Left renal cortex interstitium (tissue), 4 donors: ENCODE measurements around the gene ERBB4. TPM values are rescaled to one million over a fixed set of nuclear protein-coding genes. Genes with fewer than 3 reads are reported as not detected.

Source experiments
- DNase-seq, 4 donors: peaks; one replicate each; pipeline ENCODE4 v3.0.0-alpha.2; 2013; ENCODE audit warnings: low read depth in 4 of 4, low spot score in 2 of 4, missing footprints in 1 of 4
- polyA plus RNA-seq, 4 donors: library from polyadenylated mRNA; unstranded; fragments of 120-200 nt; gene quantifications; one replicate each; pipeline ENCODE4 v1.2.1, GENCODE V29; 2013; ENCODE audit not compliant: insufficient read length in 4 of 4

The ERBB4 gene
- polyA plus RNA-seq, 4 donors: 34.7 to 59.5 (median 45.5) TPM

GRCh38 chr2:211514049-211514448, 1024.6 kb downstream of the ERBB4 start:
- DNase-seq: no peak

- DNase-seq: no peak
Observed at GRCh38 chr2:211513446-211513845, 1025.2 kb downstream of the ERBB4 start.

- no peak for DNase-seq
Observed at GRCh38 chr2:211512806-211513205, 1025.8 kb downstream of the ERBB4 start.

- no peak for DNase-seq
Observed at GRCh38 chr2:211503856-211504255, 1034.7 kb downstream of the ERBB4 start.

- DNase-seq: no peak
Observed at GRCh38 chr2:211503198-211503597, 1035.4 kb downstream of the ERBB4 start.

DNA sequence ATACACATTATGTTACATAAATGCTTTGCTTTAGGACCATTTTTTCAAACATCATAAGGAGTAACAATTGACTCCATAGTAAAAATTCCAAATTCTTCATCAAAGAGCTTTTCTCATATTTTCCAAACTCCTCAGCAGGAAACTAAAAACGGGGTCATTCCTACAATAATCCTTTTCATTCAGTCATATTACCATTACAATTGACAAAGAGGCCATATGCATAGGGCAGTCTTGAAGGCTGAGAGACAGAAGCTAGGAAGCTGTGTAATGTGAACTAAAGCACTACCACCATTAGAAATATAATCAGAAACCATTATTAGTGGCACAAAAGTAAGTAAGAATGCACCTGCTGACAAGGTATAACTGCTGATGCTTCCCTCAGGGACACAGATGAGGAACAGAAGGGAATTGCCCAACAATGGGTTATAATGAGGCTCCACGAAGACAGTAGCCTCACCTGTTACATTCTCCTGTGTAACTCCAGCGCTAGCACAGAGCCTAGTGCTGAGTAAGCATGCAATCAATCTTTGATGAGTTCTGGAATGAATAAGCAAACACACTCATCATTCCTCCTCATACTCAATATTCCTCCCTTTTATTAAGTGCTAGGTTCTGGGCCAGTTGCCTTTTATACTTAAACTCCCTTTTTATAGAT, 1039.9 kb downstream of the ERBB4 start:
- no peak for DNase-seq

- DNase-seq: no peak
Observed at GRCh38 chr2:211495339-211495738, 1043.3 kb downstream of the ERBB4 start.

GRCh38 chr2:211494536-211494935, 1044.1 kb downstream of the ERBB4 start:
- DNase-seq: no peak

DNA sequence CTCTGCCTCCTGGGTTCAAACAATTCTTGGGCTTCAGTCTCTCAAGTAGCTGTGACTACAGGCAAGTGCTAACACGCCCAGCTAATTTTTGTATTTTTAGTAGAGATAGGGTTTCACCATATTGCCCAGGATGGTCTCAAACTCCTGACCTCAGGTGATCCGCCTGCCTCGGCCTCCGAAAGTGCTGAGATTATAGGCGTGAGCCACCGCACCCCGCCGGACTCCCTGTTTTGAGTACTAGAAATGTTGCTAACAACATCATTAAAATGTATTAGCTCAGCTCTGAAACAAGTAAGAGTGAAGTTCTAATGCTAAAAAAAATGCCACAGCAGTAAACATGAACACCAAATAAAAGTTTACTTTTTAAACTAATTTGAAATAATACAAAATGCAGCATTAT, 1044.5 kb downstream of the ERBB4 start:
- no peak for DNase-seq

- DNase-seq: no peak
Observed at GRCh38 chr2:211487733-211488132, 1050.9 kb downstream of the ERBB4 start.

DNA sequence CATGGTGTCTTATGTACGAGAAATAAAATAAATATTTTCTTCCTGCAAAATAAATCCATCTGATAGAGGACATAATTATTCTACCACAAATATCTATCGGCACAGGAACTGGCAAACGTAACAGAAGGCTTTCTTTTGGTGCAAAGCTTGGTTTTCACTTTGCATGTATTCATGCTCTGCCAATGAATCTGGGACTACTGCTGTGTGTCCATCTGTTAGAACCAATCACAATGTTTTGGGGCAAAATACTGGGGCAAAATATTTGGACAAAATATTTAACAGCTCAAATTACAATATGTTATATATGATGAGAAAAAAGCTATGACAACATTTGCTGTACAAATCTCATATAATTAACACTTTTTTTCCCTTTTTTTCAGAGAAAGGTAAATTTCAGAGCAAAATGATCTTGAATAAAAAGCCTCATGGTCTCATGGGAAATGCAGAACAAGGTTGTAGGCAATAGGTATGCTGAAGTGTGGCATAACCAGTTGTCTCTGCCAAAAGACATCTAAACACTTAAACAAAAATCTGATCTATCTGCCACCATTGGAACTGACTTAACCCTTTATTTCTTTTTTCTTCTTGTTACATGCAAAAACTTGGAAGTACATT, 1059.0 kb downstream of the ERBB4 start:
- no peak for DNase-seq

GRCh38 chr2:211477537-211478275, 1060.9 kb downstream of the ERBB4 start:
- no peak for DNase-seq

- no peak for DNase-seq
Observed at GRCh38 chr2:211473116-211473515, 1065.5 kb downstream of the ERBB4 start.

- no peak for DNase-seq
Observed at GRCh38 chr2:211469664-211470059, 1068.9 kb downstream of the ERBB4 start.

DNA sequence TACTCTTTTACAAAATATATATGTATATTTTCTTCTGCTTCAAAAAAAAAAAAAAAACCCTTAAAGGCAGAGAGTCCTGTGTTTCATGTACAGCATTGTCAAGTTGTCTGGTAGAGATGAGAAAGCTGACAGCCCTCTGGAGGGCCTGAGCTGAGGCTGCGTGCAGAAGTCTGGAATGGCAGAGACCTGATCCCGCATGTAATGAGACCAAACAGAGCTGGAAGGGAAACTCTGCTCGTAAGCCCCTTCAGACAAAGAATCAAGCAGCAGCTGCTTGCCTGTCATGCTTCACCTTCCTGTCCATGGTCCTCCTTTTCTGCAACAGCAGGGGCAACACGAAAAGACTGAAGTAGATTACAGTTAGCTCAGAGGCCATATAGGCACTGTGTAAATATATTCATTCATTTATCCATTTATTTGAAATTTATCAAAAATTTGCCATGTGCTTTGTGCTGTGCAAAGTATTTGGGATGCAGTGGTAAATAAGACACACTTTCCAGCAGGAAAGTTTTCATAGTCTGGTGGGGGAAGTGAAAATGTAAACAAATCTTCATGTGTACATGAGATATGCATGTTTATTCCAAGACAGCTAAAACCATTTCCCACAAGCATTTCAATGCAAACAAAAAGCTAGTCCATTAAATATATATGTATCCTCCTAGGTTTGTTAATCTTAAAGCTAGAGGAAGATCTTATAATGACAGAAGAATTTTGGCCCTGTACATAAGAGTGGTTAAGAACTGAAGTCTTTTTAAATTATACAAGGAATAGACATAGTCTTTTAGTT, 1069.5 kb downstream of the ERBB4 start:
- DNase-seq: no peak

DNA sequence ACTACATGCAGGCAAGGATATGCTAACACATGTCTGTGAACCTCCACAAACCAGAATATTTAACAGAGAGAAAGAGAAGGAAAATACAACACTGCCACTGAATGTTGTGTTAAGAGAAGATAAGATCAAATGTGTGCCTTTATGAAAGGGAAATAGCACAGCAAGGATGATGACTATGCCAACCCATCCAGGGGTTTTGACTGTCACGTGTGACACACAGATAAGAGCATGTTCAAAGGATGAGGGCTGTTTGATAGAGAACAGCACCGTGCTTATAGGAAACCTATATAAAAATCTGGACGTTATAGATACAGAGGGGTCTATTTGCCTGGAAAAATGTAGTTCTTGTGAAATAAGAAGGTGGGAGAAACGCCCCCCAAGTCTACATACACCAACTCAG, 1070.4 kb downstream of the ERBB4 start:
- DNase-seq: no peak

DNA sequence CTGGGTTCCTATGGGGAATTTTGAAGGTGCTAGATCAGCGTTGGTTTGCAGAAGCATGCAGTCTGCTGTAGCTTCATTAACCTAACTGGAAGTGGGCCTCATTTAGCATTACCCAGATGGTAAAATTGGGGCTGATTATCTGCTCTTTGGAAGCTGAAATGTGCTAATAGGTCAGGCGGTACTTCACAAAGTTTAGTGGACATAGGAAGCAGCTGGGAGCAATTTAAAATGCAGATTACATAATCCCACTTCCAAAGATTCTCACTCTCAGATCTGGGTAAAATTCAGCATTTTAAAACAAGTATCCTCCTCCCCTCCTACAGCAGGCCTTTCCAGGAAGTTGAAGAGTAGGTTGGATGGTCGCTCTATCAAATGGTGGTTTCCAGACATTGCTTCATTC, 1075.2 kb downstream of the ERBB4 start:
- DNase-seq: no peak

DNA sequence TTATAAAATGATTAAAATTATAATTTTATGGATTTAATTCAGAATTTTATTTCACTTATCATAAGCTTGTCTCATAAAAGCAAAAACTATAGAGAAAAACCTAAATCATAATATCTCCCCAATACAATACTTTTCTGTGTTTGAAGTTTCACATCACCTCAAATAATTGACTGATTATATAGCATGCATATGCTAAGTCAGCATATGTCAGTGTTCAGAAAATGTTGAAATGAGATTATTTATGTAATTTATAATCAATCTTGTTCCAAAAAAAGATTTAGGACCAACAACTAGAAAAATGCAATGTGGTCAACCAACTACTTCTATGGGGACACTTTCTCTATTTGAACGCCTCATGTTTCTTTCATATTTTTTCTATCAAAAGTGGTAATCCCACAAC, 1079.6 kb downstream of the ERBB4 start:
- no peak for DNase-seq

GRCh38 chr2:211457325-211457724, 1081.3 kb downstream of the ERBB4 start:
- DNase-seq: no peak

DNA sequence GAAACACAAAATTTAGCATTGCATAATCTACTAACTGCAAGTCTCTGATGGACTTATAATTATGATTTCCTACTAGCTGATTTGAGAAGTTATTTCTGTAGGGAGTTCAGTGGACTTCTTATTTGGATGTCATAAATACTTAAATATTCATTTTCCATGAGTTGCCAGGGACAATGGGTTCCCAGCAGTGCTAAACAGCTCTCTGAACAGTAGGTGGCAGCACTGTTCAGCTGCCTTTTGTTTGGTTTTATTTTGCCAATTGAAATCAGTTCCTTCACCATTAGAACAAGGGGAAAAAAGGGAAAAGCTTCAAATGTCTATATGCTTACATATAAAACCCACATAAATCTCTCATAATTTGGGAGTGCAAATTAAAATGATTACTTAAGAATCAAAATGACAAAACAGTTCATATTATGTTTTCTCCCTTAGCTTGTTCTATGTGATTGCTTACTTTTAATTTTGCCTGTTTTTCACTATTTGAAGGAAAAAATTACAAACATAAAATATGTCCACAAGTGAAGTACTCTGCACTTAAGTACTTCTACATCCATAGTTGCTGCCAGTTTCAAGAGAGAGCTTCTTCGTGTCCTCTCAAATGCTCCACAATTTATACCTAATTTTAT, 1083.3 kb downstream of the ERBB4 start:
- DNase-seq: peak in 2 of 4 donors; percentile 29 to 34

GRCh38 chr2:211454679-211455078, 1083.9 kb downstream of the ERBB4 start:
- no peak for DNase-seq
